HG03520 (cell line): ENCODE data around the gene STAT4.
"Not testable (repeated sequence)": the region's sequence is repeated elsewhere in the genome, so short reads cannot be mapped to it uniquely, and the experiment has no call there.

ENCODE experiments used
- ATAC-seq: cut with Tn5 transposase; IDR thresholded peaks from one replicate; pipeline ENCODE4 v1.9.1; 2021; ENCODE audit warnings: mild to moderate bottlenecking, moderate library complexity; ENCODE audit not compliant: unreplicated experiment

Gene STAT4

GRCh38 chr2:190999949-191000665 lies 150.7 kb downstream of the STAT4 start:
- ATAC-seq = no peak

- ATAC-seq = no peak
Measured at GRCh38 chr2:190999058-190999457, 151.7 kb downstream of the STAT4 start.

DNA sequence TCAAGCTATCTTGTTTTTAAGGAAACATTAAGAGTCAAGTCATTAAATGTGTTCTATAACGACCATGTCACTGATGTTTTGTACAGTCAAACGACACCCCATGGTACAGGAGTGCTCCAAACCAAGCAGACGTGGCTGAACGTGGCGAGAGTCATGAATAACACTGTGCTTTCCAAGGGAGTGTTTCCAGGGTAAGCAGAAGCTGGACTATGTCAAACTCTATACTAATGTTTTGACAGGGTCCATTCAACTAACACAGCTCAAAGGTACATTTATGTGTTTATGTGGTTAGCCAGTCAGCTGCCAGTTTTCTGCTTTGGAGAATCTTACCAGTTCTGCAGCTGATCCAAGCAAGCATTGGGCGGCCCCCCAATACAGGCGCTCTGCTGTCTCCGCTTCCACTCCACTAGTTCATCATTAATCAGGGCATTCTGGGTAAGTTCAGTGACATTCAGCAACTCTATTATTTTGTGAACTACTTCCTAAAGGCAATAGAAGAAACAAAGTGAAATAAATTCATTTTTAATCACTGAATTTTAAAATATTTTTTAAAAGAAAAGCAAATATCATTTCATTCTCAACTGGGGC lies 153.2 kb downstream of the STAT4 start:
- ATAC-seq = no peak

DNA sequence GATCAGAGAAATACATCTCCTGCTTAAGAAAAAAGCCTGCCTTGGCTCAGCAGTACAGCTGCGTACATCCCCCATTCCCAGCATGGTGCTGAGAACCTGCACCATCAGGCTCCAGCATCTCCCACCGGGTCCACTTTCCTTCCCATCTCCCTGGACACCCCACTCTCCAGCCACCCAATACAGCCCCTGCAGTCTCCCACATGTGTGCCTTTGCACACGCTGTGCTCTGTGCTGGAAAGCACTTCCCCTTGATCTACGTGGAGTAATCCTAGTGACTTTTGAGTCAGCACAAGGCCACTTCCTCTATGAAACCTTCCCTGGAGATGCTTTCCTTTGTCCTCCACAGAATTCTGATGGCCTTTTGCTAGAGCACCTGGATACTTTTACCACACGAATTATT lies 153.8 kb downstream of the STAT4 start:
- no peak for ATAC-seq

DNA sequence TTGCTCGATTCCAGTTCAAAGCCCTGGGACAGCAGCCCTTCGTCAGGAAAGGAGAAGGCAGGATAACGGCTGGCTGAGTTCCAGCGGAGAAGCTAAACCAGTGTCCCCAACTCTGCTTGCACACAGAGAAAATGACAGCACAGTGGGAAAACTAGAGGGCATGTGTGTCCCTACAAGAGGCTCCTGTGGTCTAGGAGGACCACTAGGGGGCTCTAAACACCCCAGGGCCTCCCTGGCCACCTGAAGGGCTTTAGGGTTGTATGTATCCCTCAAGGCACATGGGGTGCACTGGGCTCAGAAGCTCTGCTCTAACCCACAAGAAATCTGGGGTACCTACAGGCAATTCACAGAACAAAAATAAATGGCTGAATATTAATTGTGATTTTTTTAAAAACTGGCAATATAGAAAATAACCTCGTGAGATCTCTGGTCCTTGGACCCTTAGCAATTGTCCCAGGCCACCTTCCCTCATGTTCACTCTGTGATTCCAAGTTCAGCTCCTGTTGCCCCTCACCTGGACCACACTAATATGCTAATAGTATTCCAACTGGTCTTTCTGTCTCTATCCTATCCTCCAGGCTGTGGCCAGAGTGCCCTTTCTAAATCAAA lies 154.4 kb downstream of the STAT4 start:
- peak; percentile 45 for ATAC-seq

GRCh38 chr2:190995315-190995714 lies 155.5 kb downstream of the STAT4 start:
- ATAC-seq = not testable (repeated sequence)

GRCh38 chr2:190994148-190994547 lies 156.6 kb downstream of the STAT4 start:
- no peak for ATAC-seq

DNA sequence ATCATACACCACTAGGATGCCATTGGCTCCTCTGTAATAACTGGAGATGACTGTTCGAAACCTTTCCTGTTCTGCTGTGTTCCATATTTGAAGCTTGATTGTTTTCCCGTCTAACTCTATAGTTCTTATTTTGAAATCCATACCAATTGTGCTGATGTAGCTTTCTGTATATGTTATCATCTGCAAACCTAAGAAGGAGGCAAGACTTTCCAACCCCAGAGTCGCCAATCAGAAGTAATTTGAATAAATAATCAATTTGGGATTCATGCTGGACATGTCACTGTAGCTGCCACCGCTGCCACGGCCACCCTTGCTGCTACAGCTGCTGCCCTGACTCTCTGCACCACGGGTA lies 157.5 kb downstream of the STAT4 start:
- no peak for ATAC-seq

- no peak for ATAC-seq
Measured at GRCh38 chr2:190990132-190990531, 160.7 kb downstream of the STAT4 start.

DNA sequence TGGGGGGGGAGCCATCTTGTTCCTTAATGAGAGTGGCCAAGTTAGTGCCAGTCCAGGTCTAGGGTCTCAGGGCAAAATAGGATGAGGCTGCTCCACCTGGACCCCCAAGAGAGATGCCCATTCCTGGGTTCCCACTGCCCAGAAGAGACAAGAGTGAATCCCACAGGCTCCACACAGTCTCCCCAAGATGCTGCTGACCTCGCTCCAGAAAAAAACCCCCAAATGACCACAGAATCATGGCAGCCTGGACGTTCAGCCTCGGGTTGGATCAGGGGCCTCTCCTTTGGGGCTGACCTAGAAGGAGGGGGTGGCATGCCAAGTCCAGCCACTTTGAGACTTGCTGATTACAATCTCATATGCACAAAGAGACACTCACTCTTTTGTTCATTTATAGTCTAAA lies 161.9 kb downstream of the STAT4 start:
- no peak for ATAC-seq

- ATAC-seq = no peak
Measured at GRCh38 chr2:190987938-190988337, 162.9 kb downstream of the STAT4 start.

DNA sequence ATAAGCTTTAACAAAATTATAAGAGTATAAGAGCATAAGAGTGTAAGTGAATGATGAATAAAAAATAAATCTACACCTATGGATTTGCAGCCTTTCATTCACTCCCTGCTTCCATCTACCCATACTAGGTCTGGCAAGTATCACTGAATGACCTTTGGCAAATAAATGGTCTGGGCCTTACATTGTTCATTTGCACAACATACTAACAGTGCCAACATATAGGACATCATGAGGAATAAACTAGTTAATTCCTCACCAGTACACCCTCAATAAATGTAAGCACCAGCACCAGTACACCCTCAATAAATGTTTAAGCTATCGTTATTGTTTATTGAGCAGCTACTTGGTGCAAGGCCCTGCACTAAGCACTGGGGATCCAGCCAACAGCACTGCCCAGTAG lies 163.7 kb downstream of the STAT4 start:
- no peak for ATAC-seq

GRCh38 chr2:190986221-190986953 lies 164.4 kb downstream of the STAT4 start:
- ATAC-seq = no peak

- no peak for ATAC-seq
Measured at GRCh38 chr2:190984595-190984994, 166.2 kb downstream of the STAT4 start.

- ATAC-seq = no peak
Measured at GRCh38 chr2:190982262-190983034, 168.3 kb downstream of the STAT4 start.

DNA sequence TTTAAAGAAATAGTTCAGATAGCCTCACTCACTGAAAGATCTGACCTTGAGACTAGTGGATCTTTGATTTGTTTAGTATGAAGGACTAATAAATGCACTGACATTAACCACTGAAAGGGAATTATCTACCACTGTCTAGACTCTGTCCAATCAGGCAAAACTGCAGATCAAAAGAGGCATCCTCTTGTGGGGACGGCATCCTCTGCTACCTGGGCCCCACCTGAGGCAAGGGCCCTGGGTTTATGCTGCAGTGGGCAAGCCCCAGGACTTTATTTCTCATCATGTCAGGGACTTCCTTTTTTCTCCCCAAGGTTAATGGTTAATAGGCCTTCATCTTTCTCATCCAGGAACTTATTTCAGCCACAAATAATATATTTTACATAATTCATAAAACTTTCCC lies 169.1 kb downstream of the STAT4 start:
- ATAC-seq = no peak

- ATAC-seq = no peak
Measured at GRCh38 chr2:190981333-190981732, 169.5 kb downstream of the STAT4 start.

DNA sequence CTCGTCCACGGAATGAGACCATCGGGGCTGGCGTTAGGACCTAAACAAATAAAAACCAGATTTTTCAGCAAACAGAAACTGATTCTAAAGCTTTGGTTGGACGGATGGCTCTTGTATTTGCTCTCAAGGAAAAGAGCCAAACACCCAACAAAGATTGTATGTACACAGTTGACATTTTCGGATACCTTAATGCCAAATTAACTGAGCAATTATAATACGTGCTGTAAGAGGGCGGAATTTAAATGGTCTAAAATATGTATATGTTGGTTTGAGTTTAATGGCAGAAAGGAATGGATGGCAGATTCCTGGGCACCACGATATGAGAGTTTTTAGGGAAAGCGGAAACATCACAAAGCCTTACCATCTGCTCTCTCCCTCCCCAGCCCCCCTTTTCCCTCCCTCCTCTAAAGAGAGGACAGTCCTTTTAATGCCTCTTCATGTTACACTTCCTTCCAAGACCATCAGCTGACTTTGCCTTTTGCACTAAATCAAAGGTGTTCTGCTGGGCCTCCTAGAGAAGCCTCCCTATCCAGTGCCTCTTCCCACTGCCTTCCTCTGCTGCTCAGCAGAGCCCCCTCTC lies 170.1 kb downstream of the STAT4 start:
- ATAC-seq = no peak

DNA sequence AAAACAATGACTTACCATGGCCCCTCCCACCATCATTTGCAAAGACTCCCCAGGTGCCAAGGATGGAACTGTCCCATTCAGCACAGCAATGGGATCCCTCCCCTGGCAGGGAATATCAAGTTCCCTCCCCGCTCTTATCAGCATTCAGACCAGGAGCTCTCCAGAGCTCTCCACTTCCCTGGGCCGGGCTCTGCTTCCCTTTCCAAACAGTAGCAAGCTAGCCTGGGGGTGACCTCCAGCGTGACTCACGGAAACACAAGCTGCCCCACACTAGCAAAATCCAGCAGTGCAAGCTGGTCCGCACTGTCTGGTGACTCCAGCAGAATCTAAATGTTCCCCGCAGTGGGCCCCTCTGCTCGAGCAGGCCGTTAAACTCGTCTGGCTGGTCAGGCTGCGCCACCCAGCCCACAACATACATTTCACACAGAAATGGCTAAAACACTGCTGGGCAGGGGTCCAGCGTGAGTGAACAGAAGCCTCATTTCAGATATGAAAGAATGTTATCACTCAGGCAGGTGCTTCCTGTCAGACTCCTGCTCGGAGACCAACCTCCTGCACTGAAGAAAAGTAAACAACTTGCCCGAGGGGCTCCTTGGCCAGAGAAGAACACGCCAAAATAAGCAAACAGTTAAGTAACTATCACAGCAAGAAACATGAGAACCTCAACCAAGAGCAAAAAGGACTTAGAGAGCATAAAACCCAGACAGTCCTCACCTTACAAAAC lies 170.7 kb downstream of the STAT4 start:
- ATAC-seq = no peak
